ENCODE measurements around the gene MRPL55.

Gene MRPL55

DNA sequence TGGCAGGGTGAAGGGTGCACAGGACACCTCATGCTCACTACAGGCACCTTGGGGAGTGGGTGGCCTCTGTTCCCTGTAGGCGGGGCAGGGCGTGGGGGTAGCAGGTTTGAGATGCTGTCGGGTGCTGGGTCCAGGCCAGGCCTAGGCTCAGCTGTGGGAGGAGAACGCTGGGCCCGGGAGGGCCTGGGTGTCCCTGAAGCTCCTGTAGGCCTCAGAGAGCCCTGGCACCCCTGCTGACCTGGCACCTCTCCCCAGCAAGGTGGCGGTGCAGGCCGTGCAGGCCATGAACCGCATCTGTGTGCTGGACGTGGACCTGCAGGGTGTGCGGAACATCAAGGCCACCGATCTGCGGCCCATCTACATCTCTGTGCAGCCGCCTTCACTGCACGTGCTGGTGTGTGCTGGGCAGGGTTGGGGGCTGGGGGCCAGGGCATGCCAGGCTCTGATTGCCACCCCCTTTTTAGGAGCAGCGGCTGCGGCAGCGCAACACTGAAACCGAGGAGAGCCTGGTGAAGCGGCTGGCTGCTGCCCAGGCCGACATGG lies 38.1 kb upstream of the MRPL55 start:
- no peak for DNase-seq

DNA sequence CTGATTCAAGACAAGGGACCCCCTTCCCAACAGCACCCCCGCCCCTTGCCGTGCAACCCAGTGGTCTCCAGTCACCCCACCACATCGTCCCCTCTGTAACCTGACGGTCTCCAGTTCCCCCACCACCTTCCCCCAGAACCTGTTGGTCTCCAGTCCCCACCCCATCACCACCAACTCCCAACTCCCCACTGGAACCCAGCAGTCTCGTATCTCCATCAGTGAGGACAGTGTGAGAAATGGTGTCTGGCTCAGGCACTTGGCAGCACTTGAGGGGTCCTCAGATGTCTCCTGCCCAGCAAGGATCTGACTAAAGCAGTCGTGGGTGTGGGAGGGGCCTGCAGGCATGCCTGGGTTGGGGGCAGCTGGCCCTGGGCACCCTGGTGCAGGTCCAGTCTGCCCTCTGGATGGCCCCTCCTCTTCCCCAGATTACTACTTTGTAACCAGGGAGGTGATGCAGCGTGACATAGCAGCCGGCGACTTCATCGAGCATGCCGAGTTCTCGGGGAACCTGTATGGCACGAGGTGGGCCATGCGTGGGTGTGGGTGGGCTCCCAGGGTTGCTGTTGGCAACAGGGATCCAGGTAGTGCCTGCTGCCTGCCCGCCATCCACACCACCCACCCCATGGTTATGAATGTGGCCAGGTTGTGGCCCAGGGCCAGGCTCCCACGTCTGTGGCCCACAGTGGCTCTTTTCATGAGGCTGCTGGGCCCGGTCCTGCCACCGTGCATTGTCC lies 37.5 kb upstream of the MRPL55 start:
- DNase-seq, result no peak

DNA sequence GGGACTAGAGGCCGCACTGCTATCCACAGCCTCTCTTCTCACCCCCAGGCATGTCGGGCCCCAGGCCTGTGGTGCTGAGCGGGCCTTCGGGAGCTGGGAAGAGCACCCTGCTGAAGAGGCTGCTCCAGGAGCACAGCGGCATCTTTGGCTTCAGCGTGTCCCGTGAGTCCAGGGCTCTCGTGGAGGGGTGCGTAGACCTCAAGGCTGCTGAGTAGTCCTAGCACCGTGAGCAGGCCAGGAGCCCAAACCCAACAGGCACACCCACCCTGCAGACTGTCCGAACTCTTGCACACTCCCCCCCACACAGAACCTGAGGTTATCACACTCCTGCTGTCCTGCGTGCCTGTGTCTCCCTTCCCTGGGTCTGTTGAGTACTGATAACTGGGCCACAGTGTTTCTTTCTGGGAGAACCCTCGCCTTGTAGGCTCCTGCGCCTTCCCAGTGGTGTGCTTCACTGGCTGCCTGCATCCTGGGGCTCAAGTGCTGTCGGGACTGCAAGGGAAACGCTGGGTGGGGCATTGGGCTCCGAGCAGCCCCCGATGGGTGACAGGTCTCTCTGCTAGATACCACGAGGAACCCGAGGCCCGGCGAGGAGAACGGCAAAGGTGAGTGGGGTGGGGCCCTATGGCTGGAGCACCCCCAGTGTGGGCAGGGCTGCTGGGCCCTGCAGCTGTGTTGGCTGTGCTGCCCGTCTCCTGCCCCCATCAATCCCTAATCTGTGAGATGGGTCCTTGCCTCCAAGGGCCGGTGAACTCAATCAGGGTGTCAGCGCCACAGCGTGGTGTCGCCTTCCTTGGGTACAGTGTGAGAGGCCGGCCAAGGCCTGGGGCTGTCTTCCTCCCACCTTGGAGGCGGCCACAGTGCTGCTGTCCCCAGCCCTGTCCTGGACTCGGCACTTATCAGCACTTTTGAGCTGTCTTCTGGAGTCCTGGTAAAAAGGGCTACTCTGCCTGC lies 36.6 kb upstream of the MRPL55 start:
- no peak for DNase-seq

DNA sequence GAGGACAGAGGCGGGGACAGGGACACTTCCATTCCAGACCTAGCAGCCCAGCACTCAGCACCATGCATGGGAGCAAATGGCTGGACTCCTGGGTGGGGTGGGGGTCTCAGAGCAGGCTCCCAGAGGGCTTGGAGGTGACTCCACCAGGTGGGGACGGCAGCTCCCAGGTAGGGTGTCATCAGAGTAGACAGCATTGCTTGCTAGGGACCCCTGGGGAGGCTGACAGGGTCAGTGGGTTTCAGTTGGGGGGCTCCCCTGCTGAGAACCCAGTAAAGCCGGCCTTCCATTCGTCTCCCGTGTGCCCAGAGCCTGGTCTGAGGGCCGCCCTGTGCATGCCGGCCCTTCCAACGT lies 35.9 kb upstream of the MRPL55 start:
- no peak for DNase-seq

DNA sequence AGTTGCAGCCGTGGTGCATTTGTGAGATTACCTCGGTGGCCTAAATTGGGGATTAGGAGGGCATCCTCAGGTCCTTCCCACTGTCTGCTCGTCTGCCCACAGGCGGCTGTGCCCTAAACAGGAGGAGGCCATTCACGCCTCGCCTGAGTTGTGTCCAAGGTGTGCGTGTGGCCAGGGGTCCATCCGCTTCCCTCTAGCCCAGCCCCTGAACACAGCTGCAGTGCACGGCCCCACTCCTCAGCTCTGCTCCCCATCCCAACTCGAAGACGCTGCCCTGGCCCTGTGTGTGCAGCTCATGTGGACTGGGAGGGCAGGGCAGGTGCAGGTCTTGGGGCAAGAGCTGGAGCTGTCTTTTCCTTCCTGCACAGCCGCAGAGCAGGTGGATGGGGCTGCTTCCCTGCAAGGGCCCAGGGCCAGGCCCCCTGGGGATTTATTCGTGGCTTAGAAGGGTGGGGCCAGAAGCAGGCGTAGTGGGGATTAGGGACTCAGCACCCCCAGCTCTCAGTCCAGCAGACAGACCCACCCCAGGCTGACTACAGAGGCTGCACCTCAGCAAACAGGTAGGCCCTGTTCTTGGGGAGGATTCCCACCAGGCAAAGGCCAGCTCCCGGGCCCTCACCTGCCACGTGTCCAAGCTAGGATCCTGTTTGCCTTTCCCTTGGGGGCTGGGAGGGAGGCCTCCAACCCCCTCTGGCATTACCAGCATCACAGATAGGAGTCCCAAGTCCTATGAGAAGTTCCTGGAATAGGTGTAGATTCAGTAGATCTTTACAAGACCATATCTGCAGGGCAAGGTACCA lies 35.3 kb upstream of the MRPL55 start:
- no peak for DNase-seq

DNA sequence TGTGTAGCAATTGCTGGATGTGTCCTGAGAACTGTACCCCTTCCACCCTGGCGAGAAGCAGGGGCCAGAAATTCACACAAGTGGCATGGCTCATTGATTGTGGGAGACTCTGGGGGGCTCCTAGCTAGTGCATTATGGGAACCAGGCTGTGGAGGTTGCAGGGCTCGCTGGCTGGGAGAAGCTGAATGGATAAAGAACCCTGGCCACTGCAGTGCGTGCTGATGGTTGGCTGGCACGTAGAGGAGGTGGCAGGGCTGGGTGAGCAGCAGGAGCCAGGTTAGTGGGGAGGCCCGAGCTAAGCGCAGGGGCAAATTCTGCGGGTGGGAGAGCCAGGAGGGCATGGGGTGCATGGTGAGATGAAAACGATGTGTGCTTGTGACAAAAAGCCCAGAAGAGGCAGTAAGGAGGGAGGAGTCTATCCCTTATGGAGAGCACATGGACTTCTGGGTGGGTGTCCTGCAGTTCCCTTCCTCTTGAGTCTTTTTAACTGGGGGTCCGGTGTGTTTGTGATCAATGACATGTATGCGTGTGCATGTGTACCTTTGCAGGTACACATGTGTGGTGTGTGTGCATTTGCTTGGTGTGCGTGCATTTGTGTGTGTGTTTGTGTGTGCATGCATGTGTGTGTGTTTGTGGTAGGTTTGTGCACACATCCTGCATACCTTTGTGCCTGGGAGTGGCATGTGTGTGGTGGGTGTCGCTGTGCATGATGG lies 34.5 kb upstream of the MRPL55 start:
- no peak for DNase-seq

DNA sequence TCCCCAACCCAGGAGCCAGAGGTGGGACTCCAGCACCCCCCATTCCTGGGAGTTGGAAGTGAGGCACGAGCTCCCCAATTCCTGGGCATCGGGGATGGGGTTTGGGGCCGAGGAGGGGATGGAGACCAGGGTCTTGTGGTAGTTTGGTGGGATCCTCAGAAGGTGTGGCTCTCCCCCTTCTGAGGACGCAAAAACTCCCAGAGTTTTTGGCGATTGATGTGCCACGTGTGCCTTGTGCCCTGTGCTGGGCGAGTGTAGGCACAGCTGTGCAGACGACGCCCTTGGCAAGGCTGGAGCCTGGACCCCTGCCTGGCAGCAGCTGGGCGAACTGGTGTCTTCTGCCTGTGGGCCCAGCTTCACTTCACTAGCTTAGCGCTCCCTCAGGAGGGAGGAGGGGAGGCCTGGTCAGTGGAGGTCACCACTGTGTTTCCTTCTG lies 33.6 kb upstream of the MRPL55 start:
- no peak for DNase-seq

DNA sequence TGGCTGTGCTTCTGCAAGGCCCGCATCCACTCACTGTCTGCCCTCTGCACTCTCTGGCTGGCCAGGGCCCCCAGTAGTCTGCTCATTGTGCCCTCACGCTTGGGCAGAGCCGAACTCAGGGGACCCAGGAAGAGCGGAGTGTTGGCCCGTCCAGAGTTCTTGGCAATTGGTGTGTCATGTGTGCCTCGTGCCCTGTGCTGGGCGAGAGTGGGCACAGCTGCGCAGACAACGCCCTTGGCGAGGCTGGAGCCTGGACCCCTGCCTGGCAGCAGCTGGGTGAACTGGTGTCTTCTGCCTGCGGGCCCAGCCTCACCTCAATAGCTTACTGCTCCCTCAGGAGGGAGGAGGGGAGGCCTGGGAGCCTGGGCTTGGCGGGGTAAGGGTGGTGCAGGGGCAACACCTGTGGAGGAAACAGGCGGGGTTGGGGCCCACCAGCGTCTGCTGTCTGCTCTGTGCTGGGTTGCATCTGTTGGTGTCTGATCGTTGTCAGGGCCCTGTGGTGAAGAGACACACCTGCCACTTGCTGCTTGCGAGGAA lies 33.1 kb upstream of the MRPL55 start:
- no peak for DNase-seq

DNA sequence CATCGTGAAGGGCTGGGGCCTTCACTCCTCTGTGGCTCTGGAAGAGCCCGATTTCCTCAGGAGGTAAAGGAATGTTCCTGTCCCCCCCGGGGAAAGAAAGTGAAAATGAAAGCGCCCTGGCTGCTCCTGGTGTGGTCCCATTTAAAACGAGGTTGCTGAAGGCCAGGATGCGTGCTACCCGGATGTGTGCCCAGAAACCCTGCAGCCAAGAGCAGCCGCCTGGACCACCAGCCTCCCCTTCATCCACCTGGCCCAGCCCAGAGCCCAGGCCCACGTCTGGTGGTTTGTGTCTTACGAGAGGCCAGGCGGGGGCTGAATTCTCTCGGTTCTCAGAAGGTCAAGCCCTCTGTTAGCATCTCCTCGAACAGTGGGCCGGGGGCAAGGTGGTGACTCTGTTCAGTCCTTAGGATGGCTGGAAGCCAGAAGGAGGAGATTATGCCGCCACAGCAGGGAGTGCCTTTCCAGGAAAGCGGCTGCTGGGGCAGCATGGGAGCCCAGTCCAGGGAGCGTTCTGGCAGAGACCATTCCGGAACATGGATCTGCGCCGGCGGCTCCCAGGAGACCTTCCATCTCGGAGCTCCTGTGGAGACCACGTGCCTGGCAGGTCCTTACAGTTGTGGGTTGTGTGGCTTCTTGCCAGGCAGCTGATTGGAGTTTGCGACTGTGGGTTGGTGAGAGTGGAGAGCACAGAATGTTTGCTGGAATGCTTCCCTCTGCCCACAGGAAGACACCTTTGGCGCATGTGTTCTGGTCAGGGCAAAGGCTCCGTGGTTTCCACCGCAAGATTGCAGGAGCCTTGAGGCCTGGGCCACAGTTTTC lies 32.3 kb upstream of the MRPL55 start:
- DNase-seq, result peak; percentile 16

DNA sequence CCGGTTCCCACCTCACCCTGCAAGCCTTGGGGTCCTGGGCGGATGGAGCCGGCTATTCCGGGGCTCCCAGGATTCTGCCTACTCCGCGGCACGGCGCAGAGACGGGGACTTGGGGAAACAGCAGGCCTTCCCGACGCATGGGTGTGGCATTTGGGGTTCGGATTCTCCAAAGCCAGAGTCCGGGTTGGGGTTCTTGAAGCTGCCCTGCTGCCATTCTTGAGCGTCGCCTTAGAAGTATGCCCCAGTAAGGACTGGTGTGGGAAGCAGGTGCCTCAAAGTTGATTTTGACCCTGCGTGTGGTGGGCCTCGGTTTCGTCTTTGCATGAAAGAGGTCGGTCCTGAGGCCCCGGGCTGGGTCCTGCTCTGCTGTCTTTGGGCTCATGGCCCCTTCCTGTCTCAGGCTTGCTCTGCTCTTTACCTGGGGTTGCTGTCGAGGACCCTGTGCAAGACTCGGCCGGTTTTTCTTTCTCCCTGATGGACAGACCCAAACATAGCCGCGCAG lies 31.7 kb upstream of the MRPL55 start:
- DNase-seq, result peak; percentile 15

DNA sequence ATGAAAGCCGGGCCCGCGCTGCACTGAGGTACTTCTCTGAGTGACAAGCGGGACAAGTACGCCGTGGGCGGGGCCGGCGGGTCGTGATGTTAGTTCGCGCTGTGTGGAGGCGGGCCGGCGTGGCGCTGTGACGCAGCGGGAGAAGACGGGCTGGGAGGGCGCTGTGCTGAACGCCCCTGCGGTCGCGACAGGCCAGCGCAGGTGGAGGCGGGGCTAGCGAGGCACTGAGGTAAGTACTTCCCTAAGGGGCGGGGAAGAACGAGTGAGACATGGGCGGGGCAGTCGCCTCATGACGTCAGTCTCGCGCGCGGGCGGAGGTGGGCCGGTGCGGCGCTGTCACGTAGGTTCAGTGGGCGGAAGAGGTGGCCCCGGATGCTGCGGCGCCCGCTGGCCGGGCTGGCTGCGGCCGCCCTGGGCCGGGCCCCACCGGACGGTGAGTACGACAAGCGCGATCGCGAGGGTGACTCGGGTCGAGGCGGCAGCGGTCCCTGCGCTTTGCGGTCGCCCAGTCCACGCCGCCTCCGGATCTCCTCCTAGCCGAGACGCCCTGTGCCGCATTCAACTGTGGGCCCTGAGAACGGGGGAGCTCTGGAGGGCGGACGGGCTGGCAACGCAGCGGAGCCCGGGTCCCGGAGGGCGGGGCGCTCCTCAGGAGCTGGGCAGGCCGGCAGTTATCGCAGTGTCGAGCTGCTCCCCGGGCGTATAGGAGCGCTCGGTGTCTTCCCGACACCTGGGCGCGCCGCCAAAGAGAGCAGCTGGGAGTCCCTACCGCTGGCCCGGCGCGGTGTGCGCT lies 31.0 kb upstream of the MRPL55 start, which contains the start of gene GUK1:
TSS of gene GUK1 (plus strand) at position 349 of the 793 bp plus-strand sequence. CDS start at position 373, 24 bp downstream.
- DNase-seq, result peak; percentile 100

DNA sequence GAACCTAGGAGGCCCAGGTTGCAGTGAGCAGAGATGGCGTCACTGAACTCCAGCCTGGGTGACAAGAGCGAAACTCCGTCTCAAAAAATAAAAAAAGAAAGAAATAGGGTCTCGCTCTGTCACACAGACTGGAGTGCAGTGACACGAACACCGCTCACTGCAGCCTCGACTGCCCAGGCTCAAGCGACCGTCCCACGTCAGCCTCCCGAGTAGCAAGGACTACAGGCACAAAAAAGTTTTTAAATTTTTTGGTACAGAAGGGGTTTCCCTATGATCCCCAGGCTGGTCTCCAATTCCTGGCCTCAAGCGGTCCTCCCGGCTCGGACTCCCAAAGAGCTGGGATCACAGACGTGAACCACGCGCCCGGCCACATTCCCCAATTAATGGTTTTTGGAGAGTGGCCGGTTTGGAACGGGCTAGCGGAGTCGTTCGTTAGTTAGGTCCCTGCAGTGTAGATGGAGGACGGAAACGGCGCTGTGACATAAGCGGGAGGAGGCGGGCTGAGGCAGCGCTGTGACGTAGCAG lies 30.4 kb upstream of the MRPL55 start:
- no peak for DNase-seq

DNA sequence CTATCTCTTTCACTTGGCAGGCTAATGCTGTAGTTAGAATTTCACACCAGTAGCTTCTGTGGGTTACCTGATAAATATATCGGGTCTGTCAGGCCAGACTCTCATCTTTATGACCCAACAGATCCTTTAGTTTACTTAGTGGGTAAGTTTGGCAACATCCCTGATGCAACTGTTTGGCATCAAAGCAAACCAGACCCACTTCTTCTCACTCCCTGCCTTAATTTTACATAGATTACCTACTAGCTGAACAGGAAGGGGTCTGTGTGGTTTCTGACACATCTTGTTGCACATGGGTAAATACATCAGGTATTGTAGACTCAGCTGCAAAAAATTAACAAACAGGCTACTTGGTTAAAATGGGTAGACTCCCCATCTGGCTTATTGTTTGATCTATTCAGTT lies 27.8 kb upstream of the MRPL55 start:
- no peak for DNase-seq

DNA sequence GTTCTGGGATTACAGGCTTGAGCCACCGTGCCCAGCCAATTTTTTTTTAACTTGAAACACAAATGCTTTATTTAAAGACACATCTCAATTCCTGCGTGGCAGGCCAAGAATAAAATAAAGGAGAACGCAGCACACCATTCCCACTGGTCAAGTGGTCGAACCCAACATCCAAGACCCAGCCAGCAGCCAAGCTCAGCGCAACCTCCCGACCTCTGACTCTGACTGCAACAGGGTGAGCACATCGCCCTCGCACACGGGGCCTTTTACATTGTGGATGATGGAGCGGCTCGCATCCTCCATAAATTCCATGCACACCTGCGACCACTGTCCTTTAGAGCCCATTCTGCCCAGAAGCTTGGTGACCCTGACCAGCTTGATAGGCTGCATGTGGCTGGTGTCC lies 25.5 kb upstream of the MRPL55 start:
- DNase-seq, result no peak

DNA sequence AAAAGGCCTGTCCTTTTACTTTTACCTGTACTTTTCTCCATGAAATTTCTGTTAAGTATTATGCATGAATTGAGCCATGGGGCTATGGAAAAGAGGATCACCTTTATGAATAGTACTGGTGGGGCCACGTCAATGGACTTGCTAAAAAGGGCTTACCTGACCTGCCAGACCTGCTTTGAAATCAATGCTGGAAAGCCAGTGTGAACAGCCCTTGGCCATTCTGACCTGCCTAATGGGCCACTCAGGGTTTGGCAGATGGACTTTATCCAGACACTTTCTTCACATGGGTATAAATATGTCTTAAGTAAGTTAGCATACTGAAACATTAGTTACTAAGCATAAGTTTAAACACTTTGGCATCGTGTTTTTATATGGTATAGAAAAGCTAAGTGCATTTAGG lies 22.7 kb upstream of the MRPL55 start:
- no peak for DNase-seq

DNA sequence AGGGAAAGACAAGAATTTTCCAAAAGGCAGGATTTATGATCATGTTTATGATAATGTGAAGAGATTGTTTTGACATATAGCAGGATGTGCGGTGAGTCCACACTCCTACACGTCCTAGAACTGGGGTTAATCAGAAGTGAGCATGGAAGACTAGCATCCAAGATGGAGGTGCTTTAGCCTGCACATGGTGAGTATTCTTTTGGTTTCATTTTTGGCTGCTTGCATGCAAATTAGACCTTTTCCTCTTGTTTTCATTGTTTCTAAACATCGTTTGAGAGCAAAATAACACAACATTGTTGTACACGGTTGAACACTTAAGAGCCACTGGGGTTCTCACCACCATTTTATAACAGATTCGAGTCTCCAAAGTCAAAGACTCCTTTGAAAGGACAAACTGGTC lies 16.1 kb upstream of the MRPL55 start:
- no peak for DNase-seq

DNA sequence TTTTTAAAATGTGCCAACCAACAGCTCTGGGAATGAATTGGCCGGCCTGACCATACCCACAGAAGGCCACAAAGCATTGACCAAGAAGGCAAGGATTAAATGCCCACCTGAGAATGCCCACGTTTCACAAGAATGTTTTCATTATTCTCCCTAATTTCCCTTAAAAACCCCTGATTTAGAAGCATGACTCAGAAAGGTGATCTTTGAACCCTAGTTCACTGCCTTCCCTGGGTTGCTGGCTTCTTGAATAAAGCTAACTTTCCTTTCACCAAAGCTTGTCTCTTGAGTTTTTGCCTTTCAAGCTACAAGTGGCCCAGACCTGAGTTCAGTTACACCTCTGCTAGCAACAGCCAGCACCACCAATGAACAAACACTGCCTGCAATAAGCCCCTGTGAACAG lies 14.4 kb upstream of the MRPL55 start:
- no peak for DNase-seq

DNA sequence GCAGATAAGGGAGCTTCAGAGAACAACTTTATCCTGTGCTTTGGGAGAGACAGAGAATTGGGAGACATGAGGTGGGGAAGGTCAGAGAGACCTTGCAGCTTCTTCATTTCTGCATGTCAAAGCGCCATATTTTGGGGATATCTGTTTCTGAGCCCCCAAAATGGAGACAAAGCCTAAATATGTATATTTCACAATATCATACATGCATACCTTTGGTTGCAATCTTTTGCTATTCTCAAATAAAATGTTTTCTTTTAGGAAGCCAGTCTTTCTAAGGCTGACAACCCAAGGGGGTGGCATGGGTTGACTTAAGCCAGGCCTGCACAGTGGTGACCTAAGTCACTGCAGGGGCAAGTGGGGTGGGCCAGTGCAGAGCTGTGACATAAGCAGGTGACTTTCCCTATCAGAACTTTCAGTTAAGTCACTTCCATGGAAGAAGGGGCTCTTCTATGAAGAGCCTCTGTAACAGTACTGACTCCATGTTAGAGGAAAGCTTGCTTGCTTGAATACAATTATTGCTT lies 13.9 kb upstream of the MRPL55 start:
- no peak for DNase-seq

DNA sequence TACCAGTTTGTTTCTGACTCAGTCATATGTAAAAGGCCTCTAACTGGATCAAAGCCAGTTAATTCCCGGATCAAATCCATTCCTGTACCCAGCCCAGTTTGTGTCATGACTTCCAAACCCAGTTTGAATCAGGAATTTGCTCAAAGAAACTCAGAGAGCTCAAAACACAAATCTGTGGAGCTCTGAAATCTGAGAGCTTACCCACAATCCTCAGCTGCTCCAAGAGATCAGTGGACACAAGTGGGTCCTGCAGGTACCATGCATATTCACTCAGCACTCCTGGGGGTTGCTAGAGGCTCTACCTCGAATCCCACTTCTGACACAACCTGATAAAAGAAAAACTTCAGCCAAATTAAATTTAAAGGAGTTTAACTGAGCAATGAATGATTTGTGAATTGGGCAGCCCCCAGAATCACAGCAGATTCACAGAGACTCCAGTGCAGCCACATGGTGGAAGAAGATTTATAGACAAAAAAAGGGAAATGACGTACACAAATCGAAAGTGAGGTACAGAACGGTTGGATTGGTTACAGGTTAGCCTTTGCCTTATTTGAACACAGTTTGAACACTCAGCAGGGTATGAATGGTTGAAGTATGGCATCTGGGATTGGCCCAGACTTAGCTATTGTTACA lies 11.9 kb upstream of the MRPL55 start:
- DNase-seq, result no peak
